Heart left ventricle (tissue), 16 donors: Measurements from ENCODE around the gene LMF1. TPM values are rescaled to one million over a fixed set of nuclear protein-coding genes. Genes with fewer than 3 reads are reported as not detected.
A peak's percentile ranks its signal among the peaks of the same experiment; 100 is the strongest.

ENCODE experiments used
- ATAC-seq, 4 donors: fragments of 200-7000 bp; cut with Tn5 transposase; one replicate each; pipeline ENCODE4 v1.9.1; 2020 to 2022; ENCODE audit warnings: moderate library complexity in 4 of 4, mild to moderate bottlenecking in 3 of 4, moderate number of reproducible peaks in 1 of 4
- DNase-seq, 5 donors: peaks; one replicate each; pipeline ENCODE4 v3.0.0-alpha.2; 2020
- H3K27ac ChIP-seq, 12 donors: fragments of 200-600 bp; sonication (generic) in 4 of 12; one replicate each; pipeline versions ENCODE4 v1.5.0 to v1.8.0; 2016 to 2022; ENCODE audit warnings: mild to moderate bottlenecking in 2 of 12
- H3K27me3 ChIP-seq, 9 donors: fragments of 200-600 bp; sonication (generic) in 2 of 9; one replicate each; pipeline versions ENCODE4 v1.5.1 to v1.8.0; 2016 to 2022; ENCODE audit warnings: mild to moderate bottlenecking in 3 of 9
- H3K36me3 ChIP-seq, 9 donors: fragments of 200-600 bp; sonication (generic) in 2 of 9; one replicate each; pipeline versions ENCODE4 v1.5.0 to v1.8.0; 2018 to 2022; ENCODE audit warnings: mild to moderate bottlenecking in 2 of 9
- H3K4me1 ChIP-seq, 12 donors: fragments of 200-600 bp; sonication (generic) in 4 of 12; one replicate each; pipeline versions ENCODE4 v1.5.0 to v1.8.0; 2016 to 2022; ENCODE audit warnings: mild to moderate bottlenecking in 3 of 12
- H3K4me3 ChIP-seq, 12 donors: fragments of 200-600 bp; sonication (generic) in 4 of 12; one replicate each; pipeline versions ENCODE4 v1.5.0 to v1.8.0; 2017 to 2022; ENCODE audit warnings: mild to moderate bottlenecking in 9 of 12, moderate library complexity in 4 of 12
- H3K9me3 ChIP-seq, 12 donors: fragments of 200-600 bp; sonication (generic) in 4 of 12; one replicate each; pipeline versions ENCODE4 v1.5.0 to v1.8.0; 2016 to 2022; ENCODE audit warnings: mild to moderate bottlenecking in 1 of 12
- CTCF ChIP-seq, 12 donors: fragments of 200-600 bp; sonication (generic) in 4 of 12; IDR thresholded peaks; one replicate each; pipeline versions ENCODE4 v1.5.0 to v1.8.0; 2018 to 2022; ENCODE audit warnings: antibody characterized with exemption in 12 of 12, mild to moderate bottlenecking in 5 of 12
- POLR2A ChIP-seq, 2 donors: fragments of 450-650 bp; IDR thresholded peaks; one replicate each; pipeline ENCODE4 v1.6.1; 2017; ENCODE audit warnings: antibody characterized with exemption in 2 of 2, mild to moderate bottlenecking in 2 of 2, moderate library complexity in 2 of 2
- WGBS, 4 donors: extraction: QIAGEN DNeasy Blood & Tissue Kit in 2 of 4; methylation state at CpG; one replicate each; pipeline versions ENCODE4 v1.1.5 to v1.1.7; 2013 to 2018; 5-methylcytosine and 5-hydroxymethylcytosine counted together
- intact Hi-C, 10 donors: fragments of 100-400 bp; cut with DNase I; formaldehyde crosslinking; loops; one replicate each; pipeline versions ENCODE4 v1.11.1 to v1.14.2; 2022
- polyA plus RNA-seq, 2 donors: library from polyadenylated mRNA; stranded (reverse); fragments of 200-250 nt; gene quantifications; one replicate each; pipeline ENCODE4 v1.2.3, GENCODE V29; 2013
- total RNA-seq, 9 donors: library from RNA; depleted of rRNA in 2 of 9; stranded (reverse); fragments of >200 nt in 2 of 9; fragmentation: NEBNext Ultra II Directional in 3 of 9; extraction: Animal tissue kit (Norgen Biotek cat#: 25700) in 3 of 9; gene quantifications; one replicate each; pipeline versions ENCODE4 v1.1.0 to v1.2.4, GENCODE V29; 2016 to 2023
- donor health status: ischemic (EF 13 %, LVEDD 7.1; RV severe dilation, severe dysfunction).
- donor health status: healthy with polysubstance abuse.
- donor health status: DM: no; HTN: yes; CAD: no.
- donor health status: DM: no; HTN: no; CAD: no.
- donor health status: ischemic (EF 25% LVEDD 6.9; RV normal size, moderate dysfunction).
- donor health status: ischemic (EF 25% LVEDD 5.7; RV mildly dilated, moderate dysfunction).
- donor health status: healthy.
- donor health status: DM: yes; HTN: yes; CAD: no.
- donor health status: ischemic (EF 35%, LVEDD 5.7; RV mildly dilated, moderate dysfunction).
- donor health status: nonischemic (EF 11% LVEDD 7.7; RV severe dilation, severe dysfunction).
- donor health status: DM: yes; HTN: yes; CAD: no.
- donor health status: PGD.
- donor health status: ischemic (EF 29% LVEDD 5.4; RV normal size, mild dysfunction).
- donor health status: nonischemic (EF 23%, LVEDD 6.1; RV moderate dilation, normal function).

The LMF1 gene
- total and polyA plus RNA-seq, 11 donors: 4.3 to 19.2 (median 7.1) TPM

- H3K36me3 ChIP-seq: peaks cover 0 to 8% (median 0%) of the 10 kb centered on the region in 9 donors
- H3K27me3 ChIP-seq: no peaks in the 10 kb centered on the region
- H3K4me1 ChIP-seq: peaks cover 0 to 17% (median 10%) of the 10 kb centered on the region in 12 donors
- no peak for TF ChIP-seq POLR2A (IDR thresholded peaks at IDR 0.05)
- TF ChIP-seq CTCF (IDR thresholded peaks at IDR 0.05): no peak
- H3K27ac ChIP-seq: no peak overlapping the region
- WGBS, 4 donors: 95 to 97% (median 96%) methylated on average over 36 to 47 of the region's 47 CpGs
- intact Hi-C loops: no loop called here
- ATAC-seq (no peak), DNase-seq (peak in 2 of 5 donors; percentile 23 to 54)
- H3K4me3 ChIP-seq: no peak overlapping the region
- peaks cover 0 to 5% (median 0%) of the 10 kb centered on the region in 12 donors for H3K9me3 ChIP-seq
Observed at GRCh38 chr16:918741-919657, 51.8 kb downstream of the LMF1 start.

DNA sequence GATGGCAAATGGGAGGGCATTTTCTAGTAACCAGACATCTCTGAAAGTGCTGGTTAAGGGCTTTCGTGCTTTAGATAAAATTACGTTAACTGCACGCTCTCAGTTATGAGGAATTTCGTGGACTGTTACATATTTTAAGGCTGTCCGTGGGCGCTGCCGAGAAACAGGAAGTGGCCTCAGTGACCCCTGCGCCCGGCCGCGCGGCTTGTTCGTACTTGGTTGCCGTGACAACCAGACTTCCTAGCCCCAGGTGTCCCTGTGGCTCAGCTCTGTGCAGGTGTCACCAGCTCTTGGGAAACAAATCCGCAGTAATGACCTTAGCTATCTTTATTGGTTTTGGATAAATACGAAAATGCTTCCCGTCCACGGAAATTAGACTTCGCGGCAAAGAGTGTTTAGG lies 52.7 kb downstream of the LMF1 start:
- no peak for TF ChIP-seq CTCF (IDR thresholded peaks at IDR 0.05)
- no peak for TF ChIP-seq POLR2A (IDR thresholded peaks at IDR 0.05)
- Histone ChIP-seq H3K27ac (no peak overlapping the region), H3K27me3 (no peaks in the 10 kb centered on the region), H3K4me1 (peaks cover 0 to 17% (median 10%) of the 10 kb centered on the region in 12 donors), H3K36me3 (peaks cover 0 to 5% (median 0%) of the 10 kb centered on the region in 9 donors), H3K4me3 (no peak overlapping the region), H3K9me3 (no peaks in the 10 kb centered on the region)
- DNase-seq (peak in 2 of 5 donors; percentile 6 to 37), ATAC-seq (no peak)
- WGBS, 4 donors: 74 to 86% (median 84%) methylated on average over 20 of the region's 20 CpGs
- intact Hi-C loops: no loop called here

DNA sequence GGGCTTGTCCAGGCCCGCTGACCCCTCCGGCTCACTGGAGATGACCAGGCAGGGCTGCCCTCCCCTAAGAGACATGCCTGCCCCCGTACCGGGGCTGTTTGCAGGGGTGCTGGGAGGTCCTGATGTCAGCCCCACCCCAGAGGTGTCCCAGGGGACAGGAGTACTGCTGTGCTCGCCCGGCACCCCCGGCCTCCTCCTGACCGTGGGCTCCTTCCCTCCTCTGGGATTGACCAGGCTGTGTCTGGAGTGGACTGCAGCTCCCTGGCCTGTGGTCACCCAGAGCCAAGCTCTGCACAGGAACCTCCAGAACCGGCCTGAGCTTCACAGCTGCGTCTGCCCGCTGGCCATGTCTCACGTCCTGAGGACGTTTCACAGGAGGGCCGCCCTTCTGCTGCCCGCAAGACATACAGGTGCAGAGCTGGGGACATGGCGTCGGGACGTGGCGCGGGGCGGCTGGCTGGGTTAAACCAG lies 53.2 kb downstream of the LMF1 start:
- ATAC-seq: no peak
- H3K9me3 ChIP-seq: no peaks in the 10 kb centered on the region
- H3K4me1 ChIP-seq: peaks cover 0 to 17% (median 10%) of the 10 kb centered on the region in 12 donors
- peaks cover 0 to 5% (median 0%) of the 10 kb centered on the region in 9 donors for H3K36me3 ChIP-seq
- intact Hi-C loops: no loop called here
- WGBS, 4 donors: 92 to 93% (median 93%) methylated on average over 15 to 21 of the region's 21 CpGs
- H3K27ac ChIP-seq: no peak overlapping the region
- no peaks in the 10 kb centered on the region for H3K27me3 ChIP-seq
- H3K4me3 ChIP-seq: no peak overlapping the region
- no peak for TF ChIP-seq CTCF (IDR thresholded peaks at IDR 0.05)
- no peak for TF ChIP-seq POLR2A (IDR thresholded peaks at IDR 0.05)
- peak in 3 of 5 donors; percentile 5 to 56 (median 14) for DNase-seq

DNA sequence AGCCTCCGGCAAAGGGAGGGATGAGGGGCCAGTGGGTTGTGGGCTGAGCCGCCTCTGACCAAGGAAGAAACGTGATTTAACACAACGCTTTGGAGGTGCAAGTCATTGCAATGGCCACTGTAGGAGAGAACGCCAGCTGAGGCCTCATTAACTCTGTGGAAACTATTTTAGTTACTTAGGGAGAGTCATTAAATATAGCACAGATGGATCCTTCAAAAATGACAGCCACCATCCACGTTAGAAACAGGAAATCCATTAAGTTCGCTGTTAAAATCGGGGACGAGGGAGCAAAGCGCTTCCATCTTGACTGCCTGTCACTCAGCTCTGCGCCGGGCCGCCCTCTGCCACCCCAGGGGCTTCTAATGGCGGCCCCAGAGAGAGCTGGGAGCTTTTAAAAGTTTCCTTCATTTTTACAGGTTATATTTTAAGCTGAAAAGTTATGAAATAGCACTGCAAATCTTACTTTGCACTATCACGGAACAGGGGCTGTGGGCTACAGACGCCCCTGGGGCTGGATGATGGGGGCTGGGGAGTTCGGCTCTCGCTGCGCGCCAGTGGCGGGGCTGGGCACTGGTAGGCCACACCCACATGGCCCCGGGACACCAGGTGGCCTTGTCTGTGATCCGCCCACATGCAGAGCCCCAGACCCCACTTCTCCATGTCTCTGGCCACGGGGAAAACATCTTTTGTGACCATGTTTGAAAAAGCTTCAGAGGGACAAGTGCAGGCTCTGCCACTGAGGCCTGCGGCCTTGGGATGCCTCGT lies 54.6 kb downstream of the LMF1 start:
- ATAC-seq: no peak

More for the DNA sequence above, 54.6 kb downstream of the LMF1 start:
- H3K4me3 ChIP-seq: no peak overlapping the region
- intact Hi-C loops: no loop called here
- no peak for TF ChIP-seq POLR2A (IDR thresholded peaks at IDR 0.05)
- TF ChIP-seq CTCF (IDR thresholded peaks at IDR 0.05): no peak
- peaks cover 0 to 17% (median 10%) of the 10 kb centered on the region in 12 donors for H3K4me1 ChIP-seq
- H3K27ac ChIP-seq: no peak overlapping the region
- no peaks in the 10 kb centered on the region for H3K27me3 ChIP-seq
- peak in 2 of 5 donors; percentile 21 to 23 for DNase-seq
- H3K9me3 ChIP-seq: no peaks in the 10 kb centered on the region
- 90 to 92% (median 91%) methylated on average over 25 to 26 of the region's 26 CpGs for WGBS, 4 donors
- H3K36me3 ChIP-seq: peaks cover 0 to 5% (median 0%) of the 10 kb centered on the region in 9 donors
